ENCODE measurements around the gene EFCAB9. TPM values are rescaled to one million over a fixed set of nuclear protein-coding genes. Genes with fewer than 3 reads are reported as not detected.
A peak's percentile ranks its signal among the peaks of the same experiment; 100 is the strongest.

Gene EFCAB9
- polyA plus RNA-seq, 3 donors: not detected

DNA sequence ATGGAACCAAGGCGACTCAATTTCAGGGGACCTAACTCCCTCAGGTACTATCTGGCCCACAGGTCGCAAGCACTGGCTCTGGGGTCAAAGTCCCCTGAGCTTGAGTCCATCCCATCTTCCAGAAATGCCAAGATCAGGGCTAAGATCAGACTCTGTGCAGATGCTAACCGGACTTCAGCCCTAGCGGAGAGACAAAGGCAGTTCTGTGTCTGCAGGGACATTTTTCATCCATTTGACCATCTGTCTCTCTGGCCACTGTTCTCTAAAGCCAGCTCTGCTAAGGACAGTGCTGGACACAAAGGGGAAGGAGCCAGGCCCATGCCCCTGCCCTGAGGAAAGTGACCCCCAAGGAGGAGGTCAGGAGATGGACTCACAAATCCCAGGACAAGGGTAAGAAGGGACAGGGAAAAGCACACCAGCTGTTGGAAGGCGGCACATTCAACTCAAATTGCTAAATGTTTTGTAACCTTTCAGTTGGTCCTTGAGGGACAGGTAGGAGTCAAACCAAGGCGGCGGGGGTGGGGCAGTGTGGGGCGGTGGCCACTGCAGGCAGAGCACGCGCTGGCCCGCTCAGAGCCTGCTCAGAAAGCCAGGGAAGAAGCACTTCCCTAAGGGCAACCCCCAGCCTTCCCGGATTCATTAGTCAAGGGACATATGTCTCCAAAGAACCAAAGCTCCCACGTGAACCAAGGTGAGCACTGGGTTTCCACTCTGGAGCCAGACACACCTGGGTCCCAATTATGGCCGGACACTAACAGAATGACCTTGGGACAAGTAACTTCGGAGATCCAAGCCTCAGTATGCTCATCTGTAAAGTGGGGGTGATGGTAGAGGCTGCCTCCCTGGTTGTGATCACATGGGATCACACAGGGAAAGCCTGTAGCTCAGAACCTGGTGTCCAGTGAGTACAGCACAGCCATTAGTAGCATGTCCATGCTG, 48.8 kb upstream of the EFCAB9 start:
- Mint-ChIP-seq H3K9me3 (no peaks in the 10 kb centered on the region), H3K4me1 (peaks cover 42% of the 10 kb centered on the region), H3K27me3 (ENCODE audit: low read depth in 3 of 3) (peaks cover 0 to 4% (median 0%) of the 10 kb centered on the region in 3 donors), H3K36me3 (peaks cover 67 to 83% of the 10 kb centered on the region in 2 donors), H3K4me3 (no peak overlapping the region), H3K27ac (peak overlapping the region in 6 of 7 donors; percentile 56 to 88 (median 78))
- intact Hi-C loops (cut with micrococcal nuclease): loop anchor here (5.0 kb wide), 1 partner anchor 38 kb away; no protein-coding TSS in a partner anchor
- Histone ChIP-seq H3K9me3 (replicated peaks in 1 of 2; ENCODE audit: control insufficient read depth in 1 of 2, insufficient read depth in 1 of 2, low read length in 2 of 2) (no peaks in the 10 kb centered on the region), H3K27me3 (ENCODE audit: control insufficient read depth in 2 of 2, insufficient read depth in 2 of 2, low read length in 2 of 2) (no peaks in the 10 kb centered on the region), H3K4me1 (ENCODE audit: control insufficient read depth in 1 of 2, insufficient read depth in 2 of 2, low read length in 2 of 2) (peaks cover 14 to 16% of the 10 kb centered on the region in 2 donors), H3K36me3 (replicated peaks in 1 of 2; ENCODE audit: control insufficient read depth in 1 of 2, insufficient read depth in 2 of 2, low read length in 2 of 2) (peaks cover 46 to 92% of the 10 kb centered on the region in 2 donors), H3K4me2 (replicated peaks; ENCODE audit: extremely low read depth, low read length, poor library complexity, severe bottlenecking) (no peak overlapping the region), H2AFZ (ENCODE audit: insufficient read depth, low read depth, low read length, poor library complexity, severe bottlenecking) (no peak overlapping the region), H4K20me1 (ENCODE audit: insufficient read depth, low read length) (peaks cover 97% of the 10 kb centered on the region), H3K9ac (ENCODE audit: insufficient read depth, low read length, poor library complexity, severe bottlenecking) (no peak overlapping the region), H3K4me3 (replicated peaks in 1 of 3; ENCODE audit: low read depth in 2 of 3, low read length in 3 of 3) (no peak overlapping the region), H3K27ac (ENCODE audit: low read depth in 1 of 2, low read length in 2 of 2) (peak overlapping the region in 1 of 2 donors; percentile 61), H3K79me2 (ENCODE audit: insufficient read depth, low read length) (peaks cover 97% of the 10 kb centered on the region)
- TF ChIP-seq CTCF (IDR thresholded peaks at IDR 0.05): no peak
- WGBS (ENCODE audit: insufficient coverage): 94% methylated on average over 13 of the region's 15 CpGs
- no peak for DNase-seq

DNA sequence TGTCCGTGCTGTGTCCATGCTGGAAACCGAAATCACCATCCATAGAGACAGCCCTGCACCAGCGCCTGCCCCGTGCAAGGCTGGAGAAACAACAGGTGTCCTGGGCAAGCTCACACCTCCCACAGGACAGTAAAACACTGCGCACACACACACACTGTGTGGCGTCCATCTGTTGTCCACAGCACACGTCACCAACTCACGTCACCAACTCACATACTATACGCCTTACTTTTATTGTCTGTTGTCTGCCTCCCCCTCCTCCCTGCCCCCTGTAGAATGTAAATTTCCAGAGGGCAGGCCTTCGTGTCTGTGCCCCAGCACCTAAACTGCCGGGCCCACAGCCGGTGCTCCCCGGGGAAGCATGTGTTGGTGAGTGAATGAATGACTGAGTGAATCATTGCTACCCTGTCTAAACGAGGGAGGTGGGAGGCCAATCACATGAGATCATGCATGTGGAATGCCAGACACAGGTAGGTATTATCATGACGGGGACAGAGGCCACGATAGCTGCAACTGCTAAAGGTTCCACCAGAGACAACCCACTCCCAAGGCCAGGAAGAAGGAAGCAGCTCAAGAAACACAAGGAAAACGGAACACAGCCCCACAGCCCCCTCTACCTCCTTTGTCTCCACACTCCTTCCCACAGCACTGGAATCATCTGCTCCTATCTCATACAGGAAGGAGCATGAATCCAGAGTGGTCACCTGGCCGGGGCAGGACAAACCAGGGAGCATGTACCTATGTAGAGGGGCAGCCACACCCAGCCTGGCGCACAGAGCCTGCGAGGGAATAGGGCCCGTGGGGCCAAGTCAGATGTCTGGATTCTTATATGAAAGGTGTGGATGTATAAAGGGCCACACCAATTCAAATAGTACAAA, 47.9 kb upstream of the EFCAB9 start:
- Histone ChIP-seq H3K9ac (ENCODE audit: insufficient read depth, low read length, poor library complexity, severe bottlenecking) (no peak overlapping the region), H3K27ac (ENCODE audit: low read depth in 1 of 2, low read length in 2 of 2) (peak overlapping the region in 1 of 2 donors; percentile 12), H3K36me3 (replicated peaks in 1 of 2; ENCODE audit: control insufficient read depth in 1 of 2, insufficient read depth in 2 of 2, low read length in 2 of 2) (peaks cover 46 to 87% of the 10 kb centered on the region in 2 donors), H3K4me2 (replicated peaks; ENCODE audit: extremely low read depth, low read length, poor library complexity, severe bottlenecking) (no peak overlapping the region), H4K20me1 (ENCODE audit: insufficient read depth, low read length) (peaks cover 92% of the 10 kb centered on the region), H3K79me2 (ENCODE audit: insufficient read depth, low read length) (peaks cover 94% of the 10 kb centered on the region), H3K27me3 (ENCODE audit: control insufficient read depth in 2 of 2, insufficient read depth in 2 of 2, low read length in 2 of 2) (no peaks in the 10 kb centered on the region), H3K4me1 (ENCODE audit: control insufficient read depth in 1 of 2, insufficient read depth in 2 of 2, low read length in 2 of 2) (peaks cover 23 to 25% of the 10 kb centered on the region in 2 donors), H2AFZ (ENCODE audit: insufficient read depth, low read depth, low read length, poor library complexity, severe bottlenecking) (no peak overlapping the region), H3K4me3 (replicated peaks in 1 of 3; ENCODE audit: low read depth in 2 of 3, low read length in 3 of 3) (no peak overlapping the region), H3K9me3 (replicated peaks in 1 of 2; ENCODE audit: control insufficient read depth in 1 of 2, insufficient read depth in 1 of 2, low read length in 2 of 2) (no peaks in the 10 kb centered on the region)
- H3K4me1 Mint-ChIP-seq: peaks cover 47% of the 10 kb centered on the region
- peak overlapping the region in 5 of 7 donors; percentile 13 to 97 (median 72) for H3K27ac Mint-ChIP-seq
- H3K9me3 Mint-ChIP-seq: no peaks in the 10 kb centered on the region
- H3K4me3 Mint-ChIP-seq: no peak overlapping the region
- no peak for TF ChIP-seq CTCF (IDR thresholded peaks at IDR 0.05)
- H3K27me3 Mint-ChIP-seq (ENCODE audit: low read depth in 3 of 3): peaks cover 0 to 4% (median 0%) of the 10 kb centered on the region in 3 donors
- no peak for DNase-seq
- intact Hi-C loops (cut with micrococcal nuclease): no loop called here
- 94% methylated on average over 11 of the region's 21 CpGs for WGBS (ENCODE audit: insufficient coverage)
- H3K36me3 Mint-ChIP-seq: peaks cover 68 to 83% of the 10 kb centered on the region in 2 donors

Data from CD14-positive monocyte (primary cell).